ENCODE measurements around the gene NLK. TPM values are rescaled to one million over a fixed set of nuclear protein-coding genes. Genes with fewer than 3 reads are reported as not detected.

The NLK gene
- total and polyA plus RNA-seq, 7 donors, result 4.0 to 13.0 (median 8.1) TPM

- H3K4me1 ChIP-seq, result peaks cover 15% of the 10 kb centered on the region
Observed at GRCh38 chr17:28115046-28115445, 72.6 kb downstream of the NLK start.

DNA sequence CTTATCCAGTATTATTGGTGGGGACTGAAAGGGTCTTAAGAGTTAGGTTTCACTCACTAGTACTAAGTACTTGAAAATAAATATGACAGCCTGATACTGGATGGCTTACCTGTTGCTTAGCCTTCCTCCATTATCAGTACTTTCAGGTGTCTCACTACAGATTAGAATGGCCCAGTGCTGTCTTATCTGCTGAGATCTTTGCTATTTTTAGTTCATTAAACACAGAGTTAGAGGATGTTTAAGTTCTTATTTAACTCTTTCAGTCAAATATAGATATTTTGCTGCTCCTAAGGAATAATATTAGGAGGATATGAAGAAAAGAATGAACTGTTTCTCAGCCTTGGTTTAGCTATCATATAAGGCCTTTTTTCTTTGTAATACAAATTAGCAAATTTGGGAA lies 74.8 kb downstream of the NLK start:
- no peaks in the 10 kb centered on the region for H3K36me3 ChIP-seq (ENCODE audit: insufficient read depth in 1 of 2, low read depth in 1 of 2)
- H3K9me3 ChIP-seq, result no peaks in the 10 kb centered on the region
- TF ChIP-seq CTCF (IDR thresholded peaks at IDR 0.05), result no peak
- H3K4me3 ChIP-seq, result no peak overlapping the region
- no peak for DNase-seq
- H3K27ac ChIP-seq, result no peak overlapping the region
- intact Hi-C loops (cut with DNase I), result no loop called here
- no peaks in the 10 kb centered on the region for H3K27me3 ChIP-seq (ENCODE audit: insufficient read depth in 3 of 3, low read length in 2 of 3)
- H3K4me1 ChIP-seq, result peaks cover 15% of the 10 kb centered on the region
- ATAC-seq, result no peak

More at GRCh38 chr17:28115046-28115445, 72.6 kb downstream of the NLK start:
- no peaks in the 10 kb centered on the region for H3K36me3 ChIP-seq (ENCODE audit: insufficient read depth in 1 of 2, low read depth in 1 of 2)
- DNase-seq, result no peak
- H3K9me3 ChIP-seq, result no peaks in the 10 kb centered on the region
- TF ChIP-seq CTCF (IDR thresholded peaks at IDR 0.05), result no peak
- H3K4me3 ChIP-seq, result no peak overlapping the region
- H3K27ac ChIP-seq, result no peak overlapping the region
- WGBS, 3 donors, result 95 to 100% (median 96%) methylated on average over 1 of the region's 1 CpG
- no peaks in the 10 kb centered on the region for H3K27me3 ChIP-seq (ENCODE audit: insufficient read depth in 3 of 3, low read length in 2 of 3)
- intact Hi-C loops (cut with DNase I), result no loop called here
- no peak for ATAC-seq

DNA sequence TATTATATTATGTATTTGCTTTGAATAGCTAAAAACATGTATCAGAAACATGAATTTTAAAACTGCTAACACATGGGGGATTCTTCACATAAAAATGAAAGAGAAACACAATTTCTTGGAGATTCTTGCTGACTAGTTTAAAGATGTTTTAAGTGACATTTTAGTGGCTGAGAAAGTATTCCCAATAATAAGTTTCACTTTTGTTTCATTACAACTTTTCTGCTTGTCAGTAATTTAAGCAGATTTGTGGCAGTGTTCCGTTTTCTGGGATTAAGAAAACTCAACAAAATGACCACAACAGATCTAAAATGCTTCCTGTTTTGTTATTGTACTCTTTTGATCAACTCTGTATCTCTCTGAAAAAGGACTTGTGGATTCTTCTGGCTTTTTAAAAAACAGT lies 75.9 kb downstream of the NLK start:
- H3K4me3 ChIP-seq, result no peak overlapping the region
- intact Hi-C loops (cut with DNase I), result no loop called here

DNA sequence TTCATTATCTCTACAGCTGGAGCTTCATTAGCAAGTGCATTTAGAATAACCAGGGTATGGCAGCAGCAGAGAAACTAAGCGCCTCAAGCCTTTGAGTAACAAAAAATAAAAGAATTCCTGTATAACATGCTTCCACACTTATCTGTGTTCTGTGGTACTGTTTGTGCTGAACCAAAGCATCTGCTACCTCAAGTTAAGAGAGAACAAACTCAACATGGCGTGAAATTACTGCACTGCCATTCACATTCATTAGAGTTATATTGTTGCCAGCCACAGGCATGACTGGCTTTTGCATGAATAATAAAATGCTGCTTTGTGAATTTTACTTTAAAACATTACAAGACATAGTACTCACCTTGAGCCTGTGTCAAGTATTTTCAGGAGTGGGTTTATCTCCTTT lies 76.6 kb downstream of the NLK start:
- no peak overlapping the region for H3K27ac ChIP-seq
- peaks cover 7% of the 10 kb centered on the region for H3K4me1 ChIP-seq
- H3K4me3 ChIP-seq, result no peak overlapping the region
- peaks cover 0 to 9% of the 10 kb centered on the region in 2 donors for H3K36me3 ChIP-seq (ENCODE audit: insufficient read depth in 1 of 2, low read depth in 1 of 2)
- no peaks in the 10 kb centered on the region for H3K27me3 ChIP-seq (ENCODE audit: insufficient read depth in 3 of 3, low read length in 2 of 3)
- intact Hi-C loops (cut with DNase I), result no loop called here
- WGBS, 3 donors, result 89 to 93% (median 91%) methylated on average over 2 of the region's 2 CpGs
- ATAC-seq (no peak), DNase-seq (no peak)
- H3K9me3 ChIP-seq, result no peaks in the 10 kb centered on the region
- no peak for TF ChIP-seq CTCF (IDR thresholded peaks at IDR 0.05)

More for the DNA sequence above, 75.9 kb downstream of the NLK start:
- WGBS, 3 donors, result 57 to 63% (median 57%) methylated on average over 1 of the region's 1 CpG
- peaks cover 0 to 9% of the 10 kb centered on the region in 2 donors for H3K36me3 ChIP-seq (ENCODE audit: insufficient read depth in 1 of 2, low read depth in 1 of 2)
- H3K27me3 ChIP-seq (ENCODE audit: insufficient read depth in 3 of 3, low read length in 2 of 3), result no peaks in the 10 kb centered on the region
- peaks cover 8% of the 10 kb centered on the region for H3K4me1 ChIP-seq
- TF ChIP-seq CTCF (IDR thresholded peaks at IDR 0.05), result no peak
- no peak overlapping the region for H3K27ac ChIP-seq
- ATAC-seq (no peak), DNase-seq (no peak)
- no peaks in the 10 kb centered on the region for H3K9me3 ChIP-seq

- Histone ChIP-seq H3K36me3 (ENCODE audit: insufficient read depth in 1 of 2, low read depth in 1 of 2) (peaks cover 0 to 9% of the 10 kb centered on the region in 2 donors), H3K4me3 (no peak overlapping the region), H3K27ac (no peak overlapping the region), H3K27me3 (ENCODE audit: insufficient read depth in 3 of 3, low read length in 2 of 3) (no peaks in the 10 kb centered on the region), H3K4me1 (peaks cover 7% of the 10 kb centered on the region), H3K9me3 (no peaks in the 10 kb centered on the region)
- no peak for TF ChIP-seq CTCF (IDR thresholded peaks at IDR 0.05)
- 86 to 87% (median 87%) methylated on average over 2 of the region's 2 CpGs for WGBS, 3 donors
- no peak for ATAC-seq
- intact Hi-C loops (cut with DNase I), result no loop called here
- DNase-seq, result no peak
Observed at GRCh38 chr17:28119560-28119959, 77.1 kb downstream of the NLK start.
